PC-9 (cell line): Measurements from ENCODE around the gene KCNAB2. TPM values are rescaled to one million over a fixed set of nuclear protein-coding genes. Genes with fewer than 3 reads are reported as not detected.

Source experiments
- BruUV-seq: library from RNA; stranded (reverse); fragments of 400-500 nt; replicated peaks from 2 replicates; lab custom pipeline; 2021; lab: Mats Ljungman, UMichigan
- CTCF ChIA-PET: fragments of 300-600 bp; sonication (Branson Sonifier 250); formaldehyde crosslinking; loops from one replicate; lab custom pipeline; 2022; ENCODE audit warnings: antibody characterized with exemption; lab: Charles Lee
- POLR2A ChIA-PET: fragments of 300-600 bp; sonication (Branson Sonifier 250); formaldehyde crosslinking; loops from one replicate; lab custom pipeline; 2022; ENCODE audit warnings: antibody characterized with exemption; ENCODE audit not compliant: unreplicated experiment; lab: Charles Lee
- DNase-seq, 2 experiments: peaks; one replicate each; pipeline versions ENCODE4 v3.0.0 to v3.0.0-alpha.2; 2015 to 2022; ENCODE audit warnings: mixed read lengths in 1 of 2
- H2AFZ ChIP-seq: fragments of 200-600 bp; sonication (generic); 2 replicates; pipeline ENCODE4 v1.8.1; 2017; ENCODE audit warnings: antibody characterized with exemption
- H3F3A ChIP-seq: fragments of 200-600 bp; sonication (generic); 2 replicates; pipeline ENCODE4 v1.8.1; 2017; ENCODE audit warnings: antibody characterized with exemption, mild to moderate bottlenecking, low read depth; ENCODE audit not compliant: insufficient read depth
- H3K27ac ChIP-seq: fragments of 200-600 bp; sonication (generic); 2 replicates; pipeline ENCODE4 v1.6.1; 2016; ENCODE audit warnings: mixed run types
- H3K27me3 ChIP-seq: fragments of 200-600 bp; sonication (generic); 2 replicates; pipeline ENCODE4 v1.6.1; 2016; ENCODE audit warnings: low read depth, mixed run types; ENCODE audit not compliant: insufficient read depth
- H3K36me3 ChIP-seq: fragments of 200-600 bp; sonication (generic); 2 replicates; pipeline ENCODE4 v1.6.1; 2016; ENCODE audit warnings: low read depth, mixed run types
- H3K4me1 ChIP-seq: fragments of 200-600 bp; sonication (generic); replicated peaks from 2 replicates; pipeline ENCODE4 v1.6.1; 2016; ENCODE audit warnings: mixed run types; ENCODE audit not compliant: insufficient read depth
- H3K4me2 ChIP-seq: fragments of 200-600 bp; sonication (generic); 2 replicates; pipeline ENCODE4 v1.6.1; 2017; ENCODE audit warnings: mixed run types
- H3K4me3 ChIP-seq: fragments of 200-600 bp; sonication (generic); 2 replicates; pipeline ENCODE4 v1.6.1; 2016; ENCODE audit warnings: mixed run types
- H3K79me2 ChIP-seq: fragments of 200-600 bp; sonication (generic); 2 replicates; pipeline ENCODE4 v1.6.1; 2017; ENCODE audit warnings: low read depth, mixed run types
- H3K9me2 ChIP-seq: fragments of 200-600 bp; sonication (generic); 2 replicates; pipeline ENCODE4 v1.8.1; 2017; ENCODE audit warnings: mild to moderate bottlenecking; ENCODE audit not compliant: insufficient read depth
- H3K9me3 ChIP-seq: fragments of 200-600 bp; sonication (generic); 2 replicates; pipeline ENCODE4 v1.8.1; 2016; ENCODE audit warnings: low read depth; ENCODE audit not compliant: insufficient read depth
- H4K20me1 ChIP-seq: fragments of 200-600 bp; sonication (generic); 2 replicates; pipeline ENCODE4 v1.8.1; 2017; ENCODE audit not compliant: insufficient read depth
- EZH2 ChIP-seq: fragments of 200-600 bp; sonication (generic); IDR thresholded peaks from 2 replicates; pipeline ENCODE4 v1.8.0; 2017; ENCODE audit warnings: antibody characterized with exemption, low read depth
- intact Hi-C: fragments of 100-400 bp; cut with micrococcal nuclease; formaldehyde crosslinking; loops from one replicate; pipeline ENCODE4 v1.10.0; 2022; ENCODE audit not compliant: unreplicated experiment
- total RNA-seq: library from RNA; stranded (reverse); gene quantifications from 2 replicates; pipeline ENCODE4 v1.2.3, GENCODE V29; 2021
- TF ChIP-seq, protein P1 (sequence below): fragments of 200-600 bp; sonication (generic); conservative IDR thresholded peaks from 2 replicates; pipeline ENCODE4 v1.6.1; 2017; ENCODE audit warnings: mixed run types, antibody characterized with exemption, mild to moderate bottlenecking, moderate library complexity

KCNAB2 gene
- total RNA-seq, 1 experiment from 2014 or later, result 19.6 TPM

- no peaks in the 10 kb centered on the region for H3K79me2 ChIP-seq
- no peak overlapping the region for H3K4me3 ChIP-seq
- TF ChIP-seq, protein P1, sequence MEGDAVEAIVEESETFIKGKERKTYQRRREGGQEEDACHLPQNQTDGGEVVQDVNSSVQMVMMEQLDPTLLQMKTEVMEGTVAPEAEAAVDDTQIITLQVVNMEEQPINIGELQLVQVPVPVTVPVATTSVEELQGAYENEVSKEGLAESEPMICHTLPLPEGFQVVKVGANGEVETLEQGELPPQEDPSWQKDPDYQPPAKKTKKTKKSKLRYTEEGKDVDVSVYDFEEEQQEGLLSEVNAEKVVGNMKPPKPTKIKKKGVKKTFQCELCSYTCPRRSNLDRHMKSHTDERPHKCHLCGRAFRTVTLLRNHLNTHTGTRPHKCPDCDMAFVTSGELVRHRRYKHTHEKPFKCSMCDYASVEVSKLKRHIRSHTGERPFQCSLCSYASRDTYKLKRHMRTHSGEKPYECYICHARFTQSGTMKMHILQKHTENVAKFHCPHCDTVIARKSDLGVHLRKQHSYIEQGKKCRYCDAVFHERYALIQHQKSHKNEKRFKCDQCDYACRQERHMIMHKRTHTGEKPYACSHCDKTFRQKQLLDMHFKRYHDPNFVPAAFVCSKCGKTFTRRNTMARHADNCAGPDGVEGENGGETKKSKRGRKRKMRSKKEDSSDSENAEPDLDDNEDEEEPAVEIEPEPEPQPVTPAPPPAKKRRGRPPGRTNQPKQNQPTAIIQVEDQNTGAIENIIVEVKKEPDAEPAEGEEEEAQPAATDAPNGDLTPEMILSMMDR, result no peak
- no peak for TF ChIP-seq EZH2
- H3K9me2 ChIP-seq, result no peaks in the 10 kb centered on the region
- ChIA-PET POLR2A (no interaction called here), CTCF (no interaction called here)
- H3K27me3 ChIP-seq, result 0 out of 2 replicates have a peak, but pooled peaks cover 6% of the 10 kb centered on the region
- intact Hi-C loops, result no loop called here
- H3K4me1 ChIP-seq, result no peaks in the 10 kb centered on the region
- BruUV-seq, result no TSS peak
- DNase-seq, result no peak
- H4K20me1 ChIP-seq, result no peaks in the 10 kb centered on the region
- H3K36me3 ChIP-seq, result no peaks in the 10 kb centered on the region
- no peak overlapping the region for H3K4me2 ChIP-seq
- H3F3A ChIP-seq, result no peaks in the 10 kb centered on the region
- H2AFZ ChIP-seq, result no peak overlapping the region
- H3K9me3 ChIP-seq, result no peaks in the 10 kb centered on the region
- no peak overlapping the region for H3K27ac ChIP-seq
Measured at GRCh38 chr1:6093611-6094010, 47.9 kb downstream of the KCNAB2 start.

- Histone ChIP-seq H3K36me3 (no peaks in the 10 kb centered on the region), H3K9me2 (no peaks in the 10 kb centered on the region), H4K20me1 (no peaks in the 10 kb centered on the region), H3K4me2 (no peak overlapping the region), H3K9me3 (no peaks in the 10 kb centered on the region), H3K4me3 (no peak overlapping the region), H3K27me3 (0 out of 2 replicates have a peak, but pooled peaks cover 6% of the 10 kb centered on the region), H3F3A (no peaks in the 10 kb centered on the region), H2AFZ (no peak overlapping the region), H3K27ac (no peak overlapping the region), H3K4me1 (no peaks in the 10 kb centered on the region), H3K79me2 (no peaks in the 10 kb centered on the region)
- no peak for TF ChIP-seq EZH2
- TF ChIP-seq, protein P1, result no peak
- BruUV-seq, result no TSS peak
- no peak for DNase-seq
- POLR2A ChIA-PET, result no interaction called here
- CTCF ChIA-PET, result no interaction called here
- intact Hi-C loops, result no loop called here
Measured at GRCh38 chr1:6094246-6094645, 48.6 kb downstream of the KCNAB2 start.

GRCh38 chr1:6094801-6095505 lies 49.3 kb downstream of the KCNAB2 start:
- no peak for TF ChIP-seq EZH2
- TF ChIP-seq, protein P1, result no peak
- Histone ChIP-seq H3K9me3 (no peaks in the 10 kb centered on the region), H4K20me1 (no peaks in the 10 kb centered on the region), H3K27ac (no peak overlapping the region), H2AFZ (no peak overlapping the region), H3K4me3 (no peak overlapping the region), H3K79me2 (no peaks in the 10 kb centered on the region), H3K36me3 (no peaks in the 10 kb centered on the region), H3K4me2 (no peak overlapping the region), H3K4me1 (no peaks in the 10 kb centered on the region), H3K27me3 (0 out of 2 replicates have a peak, but pooled peaks cover under 1% of the 10 kb centered on the region), H3F3A (no peaks in the 10 kb centered on the region), H3K9me2 (no peaks in the 10 kb centered on the region)
- intact Hi-C loops, result no loop called here
- ChIA-PET CTCF (no interaction called here), POLR2A (no interaction called here)
- no TSS peak for BruUV-seq
- no peak for DNase-seq
